ENCODE results near the gene TRAPPC14. TPM values are rescaled to one million over a fixed set of nuclear protein-coding genes. Genes with fewer than 3 reads are reported as not detected.

Gene TRAPPC14
- polyA plus RNA-seq, 1 experiment, result 5.8 TPM

DNA sequence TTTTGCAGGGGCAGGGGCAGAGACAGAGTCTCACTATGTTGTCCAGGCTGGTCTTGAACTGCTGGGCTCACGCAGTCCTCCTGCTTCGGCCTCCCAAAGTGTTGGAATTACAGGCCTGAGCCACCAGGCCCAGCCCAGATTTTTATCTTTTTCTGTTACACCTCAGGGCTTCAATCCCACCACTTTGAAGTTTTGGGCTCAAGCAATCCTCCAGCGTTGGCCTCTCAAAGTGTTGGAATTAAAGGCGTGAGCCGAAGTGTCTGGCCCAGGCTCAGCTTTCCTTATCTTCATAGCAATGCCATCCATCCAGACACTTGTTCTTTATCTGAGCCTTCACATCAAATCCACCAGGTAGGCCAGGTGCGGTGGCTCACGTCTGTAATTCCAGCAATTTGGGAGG, 43.5 kb downstream of the TRAPPC14 start:
- Histone ChIP-seq H3K4me3 (ENCODE audit: low read depth, low read length) (no peak overlapping the region), H3K36me3 (ENCODE audit: control insufficient read depth, insufficient read depth, low read length) (peaks cover 22% of the 10 kb centered on the region), H3K27me3 (ENCODE audit: control insufficient read depth, insufficient read depth, low read length) (no peaks in the 10 kb centered on the region)
- TF ChIP-seq, protein P1, sequence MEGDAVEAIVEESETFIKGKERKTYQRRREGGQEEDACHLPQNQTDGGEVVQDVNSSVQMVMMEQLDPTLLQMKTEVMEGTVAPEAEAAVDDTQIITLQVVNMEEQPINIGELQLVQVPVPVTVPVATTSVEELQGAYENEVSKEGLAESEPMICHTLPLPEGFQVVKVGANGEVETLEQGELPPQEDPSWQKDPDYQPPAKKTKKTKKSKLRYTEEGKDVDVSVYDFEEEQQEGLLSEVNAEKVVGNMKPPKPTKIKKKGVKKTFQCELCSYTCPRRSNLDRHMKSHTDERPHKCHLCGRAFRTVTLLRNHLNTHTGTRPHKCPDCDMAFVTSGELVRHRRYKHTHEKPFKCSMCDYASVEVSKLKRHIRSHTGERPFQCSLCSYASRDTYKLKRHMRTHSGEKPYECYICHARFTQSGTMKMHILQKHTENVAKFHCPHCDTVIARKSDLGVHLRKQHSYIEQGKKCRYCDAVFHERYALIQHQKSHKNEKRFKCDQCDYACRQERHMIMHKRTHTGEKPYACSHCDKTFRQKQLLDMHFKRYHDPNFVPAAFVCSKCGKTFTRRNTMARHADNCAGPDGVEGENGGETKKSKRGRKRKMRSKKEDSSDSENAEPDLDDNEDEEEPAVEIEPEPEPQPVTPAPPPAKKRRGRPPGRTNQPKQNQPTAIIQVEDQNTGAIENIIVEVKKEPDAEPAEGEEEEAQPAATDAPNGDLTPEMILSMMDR (IDR thresholded peaks at IDR 0.05; ENCODE audit: insufficient read depth, low read depth, low read length), result no peak
- no peak for DNase-seq (ENCODE audit: low read depth)
- CTCF ChIA-PET, result interaction anchor here (0.6 kb wide), 1 partner anchor 9 kb away, joined by 4 read pairs; no protein-coding TSS in a partner anchor
- POLR2A ChIA-PET, result no interaction called here

DNA sequence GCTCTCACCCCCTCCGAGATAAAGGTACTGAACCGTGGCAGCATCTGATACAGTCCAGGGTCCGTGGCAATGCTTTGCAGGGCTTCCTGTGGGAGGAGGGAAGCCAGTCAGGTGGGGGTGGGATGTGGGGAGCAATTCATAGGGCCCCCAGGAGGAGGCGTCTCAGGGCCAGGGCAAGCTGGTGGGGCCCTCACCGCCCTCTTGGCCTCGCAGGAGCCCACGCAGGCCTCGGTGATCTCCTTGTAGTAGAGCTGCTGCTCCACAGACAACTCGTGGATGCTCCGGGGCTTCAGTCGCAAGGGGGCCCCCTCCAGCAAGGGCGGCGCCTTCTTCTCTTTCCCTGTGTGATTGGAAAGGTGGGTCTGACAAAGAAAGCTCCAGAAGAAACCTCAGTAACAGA, 46.6 kb downstream of the TRAPPC14 start:
- ChIA-PET CTCF (interaction anchor here (0.8 to 1.7 kb wide), 2 partner anchors 10 to 44 kb away, joined by 3 to 6 read pairs; partner anchors contain the start of genes AP4M1 and MCM7), POLR2A (no interaction called here)
- Histone ChIP-seq H3K36me3 (ENCODE audit: control insufficient read depth, insufficient read depth, low read length) (peaks cover 37% of the 10 kb centered on the region), H3K4me3 (ENCODE audit: low read depth, low read length) (no peak overlapping the region), H3K27me3 (ENCODE audit: control insufficient read depth, insufficient read depth, low read length) (no peaks in the 10 kb centered on the region)
- no peak for DNase-seq (ENCODE audit: low read depth)
- TF ChIP-seq, protein P1 (IDR thresholded peaks at IDR 0.05; ENCODE audit: insufficient read depth, low read depth, low read length), result no peak

DNA sequence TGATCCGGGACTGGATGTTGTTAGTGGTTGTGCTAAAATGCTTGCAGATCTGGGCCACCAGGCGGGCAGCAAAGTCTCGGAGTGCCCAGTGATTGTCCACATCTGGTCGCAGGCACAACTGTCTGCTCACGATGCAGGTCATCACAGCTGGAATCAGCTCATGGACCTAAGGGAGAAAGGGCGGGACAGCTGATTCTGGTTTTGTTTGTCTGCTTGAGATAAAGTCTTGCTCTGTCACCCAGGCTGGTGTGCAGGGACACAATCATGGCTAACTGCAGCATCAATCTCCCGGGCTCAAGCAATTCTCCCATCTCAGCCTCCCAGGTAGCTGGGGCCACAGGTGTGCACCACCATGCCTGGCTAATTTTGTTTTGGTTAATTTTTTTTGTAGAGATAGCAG, 47.4 kb downstream of the TRAPPC14 start:
- Histone ChIP-seq H3K36me3 (ENCODE audit: control insufficient read depth, insufficient read depth, low read length) (peaks cover 41% of the 10 kb centered on the region), H3K4me3 (ENCODE audit: low read depth, low read length) (no peak overlapping the region), H3K27me3 (ENCODE audit: control insufficient read depth, insufficient read depth, low read length) (no peaks in the 10 kb centered on the region)
- CTCF ChIA-PET, result interaction anchor here (1.7 kb wide), 1 partner anchor 9 kb away, joined by 6 read pairs; the partner anchor contains the start of genes AP4M1 and MCM7
- TF ChIP-seq, protein P1 (IDR thresholded peaks at IDR 0.05; ENCODE audit: insufficient read depth, low read depth, low read length), result no peak
- DNase-seq (ENCODE audit: low read depth), result no peak
- POLR2A ChIA-PET, result no interaction called here

DNA sequence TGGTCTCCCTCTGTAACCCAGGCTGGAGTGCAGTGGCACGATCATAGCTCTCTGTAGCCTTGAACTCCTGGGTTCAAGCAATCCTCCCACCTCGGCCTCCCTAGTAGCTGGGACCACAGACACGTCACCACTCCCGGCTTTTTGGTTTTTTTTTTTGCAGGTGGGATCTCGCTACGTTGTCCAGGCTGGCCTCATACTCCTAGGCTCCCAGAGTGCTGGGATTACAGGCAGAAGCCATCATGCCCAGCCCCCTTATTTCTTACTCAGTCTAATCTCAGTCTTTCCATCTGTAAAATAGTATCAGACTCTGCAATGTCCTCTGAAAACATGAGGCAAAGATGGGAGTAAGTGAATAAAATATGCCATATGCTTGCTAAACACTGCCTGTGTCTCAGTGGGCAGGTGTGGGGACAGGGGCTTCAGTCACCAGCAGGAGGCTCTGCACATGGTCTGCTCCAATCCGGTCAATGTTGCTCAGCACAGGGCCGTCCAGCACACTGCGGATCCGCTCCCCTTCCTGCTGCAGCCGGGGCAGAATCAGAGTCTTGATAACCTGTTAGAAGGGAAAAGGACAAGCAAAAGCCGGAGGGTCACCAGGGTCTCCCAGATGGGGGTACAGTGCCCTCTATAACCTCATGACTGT, 48.9 kb downstream of the TRAPPC14 start:
- Histone ChIP-seq H3K27me3 (ENCODE audit: control insufficient read depth, insufficient read depth, low read length) (no peaks in the 10 kb centered on the region), H3K36me3 (ENCODE audit: control insufficient read depth, insufficient read depth, low read length) (peaks cover 44% of the 10 kb centered on the region), H3K4me3 (ENCODE audit: low read depth, low read length) (no peak overlapping the region)
- POLR2A ChIA-PET, result interaction anchor here (0.6 kb wide), 1 partner anchor 88 kb away, joined by 7 read pairs; no protein-coding TSS in a partner anchor
- no peak for DNase-seq (ENCODE audit: low read depth)
- TF ChIP-seq, protein P1 (IDR thresholded peaks at IDR 0.05; ENCODE audit: insufficient read depth, low read depth, low read length), result 0 out of 2 replicates have a peak, but pooled peaks have one; percentile 5
- CTCF ChIA-PET, result interaction anchor here (0.6 kb wide), 1 partner anchor 17 kb away, joined by 3 read pairs; the partner anchor contains the start of gene MBLAC1

DNA sequence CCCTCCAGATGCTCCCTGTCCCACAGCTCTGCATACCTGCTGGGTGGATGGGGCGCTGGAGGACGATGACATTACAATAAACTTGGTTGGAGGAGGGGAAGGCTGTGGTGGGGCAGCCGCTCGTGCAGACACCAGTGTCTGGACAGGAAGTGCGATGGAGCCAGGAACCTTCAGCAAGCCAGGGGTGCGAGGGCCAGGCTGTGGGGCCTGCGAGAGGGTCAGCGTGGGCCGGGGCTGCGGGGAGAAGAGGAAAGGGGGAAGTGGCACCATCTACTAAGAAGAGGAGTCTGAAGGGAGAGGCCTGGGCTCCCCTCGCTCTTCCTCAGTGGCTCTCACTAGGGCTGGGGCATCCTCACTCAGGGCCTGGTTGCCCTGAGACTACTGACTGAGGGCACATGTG, 50.6 kb downstream of the TRAPPC14 start:
- Histone ChIP-seq H3K27me3 (ENCODE audit: control insufficient read depth, insufficient read depth, low read length) (no peaks in the 10 kb centered on the region), H3K4me3 (ENCODE audit: low read depth, low read length) (no peak overlapping the region), H3K36me3 (ENCODE audit: control insufficient read depth, insufficient read depth, low read length) (peaks cover 38% of the 10 kb centered on the region)
- DNase-seq (ENCODE audit: low read depth), result no peak
- TF ChIP-seq, protein P1 (IDR thresholded peaks at IDR 0.05; ENCODE audit: insufficient read depth, low read depth, low read length), result no peak
- ChIA-PET POLR2A (no interaction called here), CTCF (no interaction called here)

All from BJ (cell line).